GM12878 (cell line): ENCODE measurements around the gene OR1F1. TPM values are rescaled to one million over a fixed set of nuclear protein-coding genes. Genes with fewer than 3 reads are reported as not detected.

ENCODE experiments used
- ATAC-seq: fragments of 200-7000 bp; cut with Tn5 transposase; 3 replicates; pipeline ENCODE4 v1.9.1; 2020; ENCODE audit warnings: mild to moderate bottlenecking, moderate library complexity
- BruUV-seq: library from RNA; stranded (reverse); fragments of 400-500 nt; replicated peaks from 2 replicates; lab custom pipeline; 2021; lab: Mats Ljungman, UMichigan
- CTCF ChIA-PET: fragments of 300-600 bp; sonication (Branson Sonifier 250); formaldehyde crosslinking; extraction: SDS; loops from one replicate; lab custom pipeline; 2021; ENCODE audit warnings: inconsistent platforms; lab: Yijun Ruan, JAX
- POLR2A ChIA-PET: fragments of 350-600 bp; formaldehyde crosslinking; extraction: SDS; loops from one replicate; lab custom pipeline; 2021; ENCODE audit warnings: inconsistent platforms; lab: Charles Lee
- RAD21 ChIA-PET: fragments of 300-600 bp; sonication (Branson Sonifier 250); formaldehyde crosslinking; loops from one replicate; lab custom pipeline; 2023; ENCODE audit warnings: antibody characterized with exemption; ENCODE audit not compliant: unreplicated experiment; lab: Charles Lee
- SMC1A ChIA-PET: fragments of 300-600 bp; sonication (Branson Sonifier 250); formaldehyde crosslinking; loops from one replicate; lab custom pipeline; 2023; ENCODE audit not compliant: unreplicated experiment, uncharacterized antibody; lab: Charles Lee
- DNase-seq: peaks from one replicate; pipeline ENCODE4 v3.0.0-alpha.2; 2011; ENCODE audit warnings: low read depth, low spot score
- FAIRE-seq: peaks from 3 replicates; lab custom pipeline; 2011; peaks lifted over from hg19 to GRCh38; lab: Jason Lieb, UNC
- H2AFZ ChIP-seq: 2 replicates; pipeline ENCODE4 v1.6.0; 2011; ENCODE audit warnings: low read depth, low read length, control low read depth; ENCODE audit not compliant: control insufficient read depth
- H3K27ac ChIP-seq: 2 replicates; pipeline ENCODE4 v1.5.1; 2011; ENCODE audit warnings: control low read depth; ENCODE audit not compliant: control insufficient read depth, insufficient read depth
- H3K27me3 ChIP-seq, 2 experiments: replicated peaks in 1 of 2; 2 replicates each; pipeline versions ENCODE4 v1.6.0 to v1.6.1; 2011; ENCODE audit warnings: low read length in 1 of 2; ENCODE audit not compliant: control insufficient read depth in 2 of 2, insufficient read depth in 2 of 2
- H3K36me3 ChIP-seq, 2 experiments: 2 replicates each; pipeline ENCODE4 v1.5.1; 2011; ENCODE audit warnings: low read length in 1 of 2; ENCODE audit not compliant: control insufficient read depth in 2 of 2, insufficient read depth in 2 of 2
- H3K4me1 ChIP-seq: 2 replicates; pipeline ENCODE4 v1.6.1; 2011; ENCODE audit warnings: mild to moderate bottlenecking, low read length, moderate library complexity, mixed read lengths; ENCODE audit not compliant: control insufficient read depth, insufficient read depth
- H3K4me2 ChIP-seq: 2 replicates; pipeline ENCODE4 v1.6.0; 2011; ENCODE audit warnings: control low read depth; ENCODE audit not compliant: control insufficient read depth, insufficient read depth
- H3K4me3 ChIP-seq: fragments of 200-600 bp; sonication (generic); 2 replicates; pipeline ENCODE4 v1.5.1; 2016
- H3K79me2 ChIP-seq: 2 replicates; pipeline ENCODE4 v1.6.0; 2011; ENCODE audit warnings: low read length; ENCODE audit not compliant: control insufficient read depth, insufficient read depth
- H3K9ac ChIP-seq: 2 replicates; pipeline ENCODE4 v1.8.0; 2011; ENCODE audit warnings: low read length, control low read depth, mixed read lengths; ENCODE audit not compliant: control insufficient read depth, insufficient read depth
- H3K9me3 ChIP-seq: replicated peaks from 3 replicates; pipeline ENCODE4 v1.5.1; 2011; ENCODE audit warnings: mild to moderate bottlenecking, low read length; ENCODE audit not compliant: control insufficient read depth, insufficient read depth
- H4K20me1 ChIP-seq: 2 replicates; pipeline ENCODE4 v1.6.0; 2011; ENCODE audit not compliant: control insufficient read depth, insufficient read depth
- E2F8 ChIP-seq: fragments of 450-650 bp; IDR thresholded peaks from 2 replicates; pipeline ENCODE4 v1.6.1; 2018; ENCODE audit warnings: mild to moderate bottlenecking, low read depth, moderate library complexity; ENCODE audit not compliant: partially characterized antibody
- MAX ChIP-seq: IDR thresholded peaks from 2 replicates; pipeline ENCODE4 v1.6.1; 2012; ENCODE audit warnings: low read depth, low read length, improper control_type of control experiment
- NFXL1 ChIP-seq: fragments of 450-650 bp; IDR thresholded peaks from 2 replicates; pipeline ENCODE4 v1.6.1; 2017; ENCODE audit warnings: antibody characterized with exemption, mild to moderate bottlenecking, borderline replicate concordance
- NKRF ChIP-seq: fragments of 450-650 bp; conservative IDR thresholded peaks from 2 replicates; pipeline ENCODE4 v1.6.1; 2017; ENCODE audit warnings: mild to moderate bottlenecking, moderate library complexity
- PAX8 ChIP-seq: fragments of 450-650 bp; IDR thresholded peaks from 2 replicates; pipeline ENCODE4 v1.6.1; 2017; ENCODE audit warnings: mild to moderate bottlenecking, moderate library complexity
- ZBTB40 ChIP-seq: fragments of 450-650 bp; IDR thresholded peaks from 2 replicates; pipeline ENCODE4 v1.6.1; 2016; ENCODE audit warnings: mild to moderate bottlenecking, moderate library complexity, borderline replicate concordance
- WGBS: methylation state at CpG from one replicate; pipeline ENCODE4 v1.1.6; 2016; ENCODE audit warnings: low lambda C conversion rate; ENCODE audit not compliant: insufficient replicate concordance, insufficient coverage; ENCODE audit errors: missing lambda C conversion rate; 5-methylcytosine and 5-hydroxymethylcytosine counted together
- in situ Hi-C: fragments of 300-500 bp; cut with MboI; formaldehyde crosslinking; loops from 9 replicates; pipeline ENCODE4 v1.14.3; 2018; ENCODE audit warnings: mixed read lengths
- intact Hi-C: fragments of 100-400 bp; cut with micrococcal nuclease; formaldehyde crosslinking; loops from one replicate; pipeline ENCODE4 v1.14.2; 2022; ENCODE audit not compliant: unreplicated experiment
- polyA plus RNA-seq, 11 experiments: library from polyadenylated mRNA; depleted of rRNA in 4 of 11; unstranded in 6 of 11; stranded (reverse) in 5 of 11; fragments of >200 nt; fragmentation: Nextera tagmentation in 4 of 11; fragmentation: Illumina TruSeq in 1 of 11; extraction: Ambion mirVana in 4 of 11; extraction: Trizol in 1 of 11; gene quantifications; 1 replicate in 1 of 11; 2 replicates in 10 of 11; pipeline versions ENCODE4 v1.2.1 to v1.2.3, GENCODE V29; 2011 to 2016; ENCODE audit warnings: inconsistent platforms in 2 of 11, missing spikeins in 2 of 11, low read depth in 1 of 11
- total RNA-seq, 4 experiments: library from RNA; depleted of rRNA in 3 of 4; stranded (reverse); fragments of >200 nt in 3 of 4; fragmentation: Illumina TruSeq in 1 of 4; extraction: Trizol in 1 of 4; gene quantifications; 2 replicates each; pipeline versions ENCODE4 v1.2.1 to v1.2.3, GENCODE V29; 2013 to 2021

Gene OR1F1
- total and polyA plus RNA-seq, 10 of the 15 experiments (the other 5 are each of a cell fraction or from before 2014, with no cell fraction given) = 0.10 to 0.14 (median 0.12) TPM; not detected in 7

GRCh38 chr16:3155972-3156371, 32.0 kb upstream of the OR1F1 start:
- RAD21 ChIA-PET = no interaction called here
- in situ Hi-C loops (no loop called here), intact Hi-C loops (loop anchor here (2.0 to 10.0 kb wide), 2 partner anchors 15 to 109 kb away; no protein-coding TSS in a partner anchor)
- Histone ChIP-seq H3K9me3 (no peaks in the 10 kb centered on the region; the same call in 2 of the 3 replicates), H3K4me2 (no peak overlapping the region), H4K20me1 (no peaks in the 10 kb centered on the region), H2AFZ (no peak overlapping the region), H3K4me3 (no peak overlapping the region), H3K79me2 (no peaks in the 10 kb centered on the region), H3K27ac (no peak overlapping the region), H3K4me1 (peaks cover 21% of the 10 kb centered on the region), H3K27me3 (peaks cover 0 to 2% of the 10 kb centered on the region in 2 experiments; a peak in 1 of 4 replicates), H3K9ac (no peak overlapping the region), H3K36me3 (no peaks in the 10 kb centered on the region)
- TF ChIP-seq PAX8 (no peak), E2F8 (no peak), MAX (no peak), ZBTB40 (no peak), NKRF (no peak), NFXL1 (no peak)
- POLR2A ChIA-PET = no interaction called here
- DNase-seq (no peak), ATAC-seq (no peak), FAIRE-seq (no peak)
- WGBS = 81% methylated on average over 3 of the region's 3 CpGs
- SMC1A ChIA-PET = no interaction called here
- no TSS peak for BruUV-seq
- CTCF ChIA-PET = no interaction called here
